ENCODE results near the gene BCO2.
"Not testable (repeated sequence)": the region's sequence is repeated elsewhere in the genome, so short reads cannot be mapped to it uniquely, and the experiment has no call there.

GRCh38 chr11:112195113-112195512 lies 19.8 kb downstream of the BCO2 start:
- TF ChIP-seq CTCF (conservative IDR thresholded peaks at IDR 0.05; ENCODE audit: low read depth, low read length); EZH2phosphoT487 (IDR thresholded peaks at IDR 0.05; ENCODE audit: borderline replicate concordance, low read length): not testable (repeated sequence)
